ENCODE data around the gene SERGEF.
"Not testable (repeated sequence)": the region's sequence is repeated elsewhere in the genome, so short reads cannot be mapped to it uniquely, and the experiment has no call there.

The SERGEF gene

GRCh38 chr11:17878743-17879142 lies 134.1 kb downstream of the SERGEF start:
- in situ Hi-C loops (cut with MboI; ENCODE audit: low pct_unique_long_range_greater_than_20kb, low sequenced_read_pairs, unreplicated experiment), result no loop called here
- no peak for DNase-seq (ENCODE audit: low spot score)
- TF ChIP-seq CTCF (IDR thresholded peaks at IDR 0.05; ENCODE audit: extremely low read depth, insufficient read depth, missing control alignments), result no peak

DNA sequence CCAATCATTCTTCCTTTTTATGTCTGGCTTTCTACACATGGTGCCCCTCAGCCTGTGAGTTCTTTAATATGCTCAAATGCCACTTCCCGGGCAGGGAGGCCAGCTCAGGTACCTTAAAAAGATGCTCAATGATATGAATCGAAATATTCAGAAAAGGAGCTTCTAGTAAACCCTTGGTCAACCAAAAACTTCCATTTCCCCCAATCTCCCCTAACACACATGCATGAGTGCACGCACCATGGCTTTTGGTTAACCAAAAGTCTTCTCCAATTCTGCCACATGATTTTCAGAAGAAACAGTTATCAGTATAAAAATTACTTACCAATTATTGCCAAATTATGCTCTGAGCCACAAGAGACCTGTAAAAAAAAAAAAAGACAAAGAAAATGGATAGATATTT lies 135.0 kb downstream of the SERGEF start:
- no peak for TF ChIP-seq CTCF (IDR thresholded peaks at IDR 0.05; ENCODE audit: extremely low read depth, insufficient read depth, missing control alignments)
- in situ Hi-C loops (cut with MboI; ENCODE audit: low pct_unique_long_range_greater_than_20kb, low sequenced_read_pairs, unreplicated experiment), result no loop called here
- no peak for DNase-seq (ENCODE audit: low spot score)

DNA sequence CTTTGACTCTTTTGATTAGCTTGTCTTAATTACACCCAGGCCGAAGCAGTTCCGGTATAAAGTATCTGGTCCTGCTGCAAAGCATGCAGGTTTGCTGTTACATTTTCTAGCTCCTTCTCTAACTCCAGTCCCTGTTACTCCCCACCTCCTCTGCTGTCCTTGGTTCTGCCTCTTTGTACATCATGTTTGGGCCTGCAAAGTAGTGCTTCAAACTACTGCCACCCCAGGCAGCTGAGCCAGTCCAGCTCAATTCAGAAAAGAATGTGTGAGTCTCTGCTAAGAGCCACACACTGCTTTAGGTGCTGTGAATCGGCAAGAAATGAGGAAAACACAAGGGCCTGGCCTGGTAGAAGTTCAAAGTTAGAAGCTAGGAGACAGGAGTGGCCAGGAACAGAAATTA lies 136.0 kb downstream of the SERGEF start:
- TF ChIP-seq CTCF (IDR thresholded peaks at IDR 0.05; ENCODE audit: extremely low read depth, insufficient read depth, missing control alignments), result no peak
- DNase-seq (ENCODE audit: low spot score), result no peak
- in situ Hi-C loops (cut with MboI; ENCODE audit: low pct_unique_long_range_greater_than_20kb, low sequenced_read_pairs, unreplicated experiment), result no loop called here

GRCh38 chr11:17875891-17876290 lies 137.0 kb downstream of the SERGEF start:
- TF ChIP-seq CTCF (IDR thresholded peaks at IDR 0.05; ENCODE audit: extremely low read depth, insufficient read depth, missing control alignments), result no peak
- in situ Hi-C loops (cut with MboI; ENCODE audit: low pct_unique_long_range_greater_than_20kb, low sequenced_read_pairs, unreplicated experiment), result no loop called here
- DNase-seq (ENCODE audit: low spot score), result no peak

- in situ Hi-C loops (cut with MboI; ENCODE audit: low pct_unique_long_range_greater_than_20kb, low sequenced_read_pairs, unreplicated experiment), result no loop called here
Measured at GRCh38 chr11:17873586-17873985, 139.3 kb downstream of the SERGEF start.

DNA sequence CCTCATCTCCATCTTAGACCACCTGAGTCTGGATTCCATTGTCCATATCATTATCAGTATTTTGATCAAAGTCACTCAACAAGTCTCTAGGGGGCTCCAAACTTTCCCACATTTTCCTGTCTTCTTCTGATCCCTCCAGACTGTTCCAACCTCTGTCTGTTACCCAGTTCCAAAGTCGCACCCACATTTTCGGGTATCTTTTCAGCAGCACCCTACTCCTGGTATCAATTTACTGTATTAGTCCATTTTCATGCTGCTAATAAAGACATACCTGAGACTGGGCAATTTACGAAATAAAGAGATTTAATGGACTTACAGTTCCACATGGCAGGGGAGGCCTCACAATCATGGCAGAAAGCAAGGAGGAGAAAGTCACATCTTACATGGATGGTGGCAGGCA lies 144.4 kb downstream of the SERGEF start:
- in situ Hi-C loops (cut with MboI; ENCODE audit: low pct_unique_long_range_greater_than_20kb, low sequenced_read_pairs, unreplicated experiment), result not testable (repeated sequence)

More at GRCh38 chr11:17873586-17873985, 139.3 kb downstream of the SERGEF start:
- DNase-seq (ENCODE audit: low spot score), result no peak
- no peak for TF ChIP-seq CTCF (IDR thresholded peaks at IDR 0.05; ENCODE audit: extremely low read depth, insufficient read depth, missing control alignments)

DNA sequence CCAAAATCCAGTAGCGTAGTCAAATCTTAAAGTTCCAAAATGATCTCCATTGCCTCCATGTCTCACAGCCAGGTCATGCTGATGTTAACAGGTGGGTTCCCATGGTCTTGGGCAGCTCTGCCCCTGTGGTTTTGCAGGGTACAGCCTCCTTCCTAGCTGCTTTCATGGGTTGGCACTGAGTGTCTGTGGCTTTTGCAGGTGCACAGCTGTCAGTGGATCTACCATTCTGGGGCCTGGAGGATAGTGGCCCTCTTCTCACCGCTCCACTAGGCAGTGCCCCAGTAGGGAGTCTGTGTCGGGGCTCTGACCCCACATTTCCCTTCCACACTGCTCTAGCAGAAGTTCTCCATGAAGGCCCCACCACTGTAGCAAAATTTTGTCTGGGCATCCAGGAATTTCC lies 145.5 kb downstream of the SERGEF start:
- TF ChIP-seq CTCF (IDR thresholded peaks at IDR 0.05; ENCODE audit: extremely low read depth, insufficient read depth, missing control alignments), result no peak
- DNase-seq (ENCODE audit: low spot score), result no peak
- in situ Hi-C loops (cut with MboI; ENCODE audit: low pct_unique_long_range_greater_than_20kb, low sequenced_read_pairs, unreplicated experiment), result no loop called here

More for the DNA sequence above, 144.4 kb downstream of the SERGEF start:
- not testable (repeated sequence) for DNase-seq (ENCODE audit: low spot score)
